K562 (cell line): ENCODE measurements around the gene LRRC39. TPM values are rescaled to one million over a fixed set of nuclear protein-coding genes. Genes with fewer than 3 reads are reported as not detected.

Experiments
- ATAC-seq: fragments of 200-7000 bp; cut with Tn5 transposase; 3 replicates; pipeline ENCODE4 v1.9.1; 2020; ENCODE audit warnings: moderate library complexity
- BruUV-seq: library from RNA; stranded (reverse); fragments of 400-500 nt; replicated peaks from 2 replicates; lab custom pipeline; 2021; lab: Mats Ljungman, UMichigan
- CTCF ChIA-PET: fragments of 300-600 bp; formaldehyde crosslinking; extraction: SDS; loops from one replicate; lab custom pipeline; 2021; ENCODE audit warnings: low intra/inter-chr PET ratio; lab: Yijun Ruan, JAX
- POLR2A ChIA-PET: fragments of 300-600, 350-650 bp; sonication (Branson Sonifier 250); formaldehyde crosslinking; extraction: SDS; loops from one replicate; lab custom pipeline; 2021; ENCODE audit warnings: antibody characterized with exemption, inconsistent platforms; lab: Yijun Ruan, JAX
- DNase-seq, 4 experiments: peaks; one replicate each; pipeline versions ENCODE4 v3.0.0 to v3.0.0-alpha.2; 2011 to 2018; ENCODE audit warnings: low spot score in 3 of 4, mixed read lengths in 3 of 4; ENCODE audit errors: extremely low read depth in 1 of 4
- FAIRE-seq: peaks from 2 replicates; lab custom pipeline; 2011; peaks lifted over from hg19 to GRCh38; lab: Jason Lieb, UNC
- H2AFZ ChIP-seq: 2 replicates; pipeline ENCODE4 v1.6.0; 2011; ENCODE audit warnings: low read depth, low read length, control low read depth, inconsistent platforms
- H3K27ac ChIP-seq: fragments of 200-600 bp; 3 replicates; pipeline ENCODE4 v1.8.0; 2011; ENCODE audit warnings: low read depth, mild to moderate bottlenecking, control low read depth, inconsistent platforms, low read length, moderate library complexity, mixed read lengths; ENCODE audit errors: extremely low read depth
- H3K27me3 ChIP-seq, 2 experiments: fragments of 300-600 bp in 1 of 2; 2 replicates in 1 of 2; 3 replicates in 1 of 2; pipeline versions ENCODE4 v1.6.0 to v1.8.0; 2011; ENCODE audit warnings: inconsistent platforms in 2 of 2, low read length in 2 of 2, mild to moderate bottlenecking in 1 of 2, mixed read lengths in 1 of 2, moderate library complexity in 1 of 2; ENCODE audit not compliant: control insufficient read depth in 2 of 2, insufficient read depth in 2 of 2
- H3K36me3 ChIP-seq: fragments of 300-600 bp; 3 replicates; pipeline ENCODE4 v1.8.0; 2011; ENCODE audit warnings: mild to moderate bottlenecking, low read length, inconsistent platforms; ENCODE audit not compliant: control insufficient read depth, insufficient read depth
- H3K4me1 ChIP-seq, 2 experiments: fragments of 200-600 bp in 1 of 2; replicated peaks in 1 of 2; 2 replicates in 1 of 2; 3 replicates in 1 of 2; pipeline versions ENCODE4 v1.5.1 to v1.8.0; 2011; ENCODE audit warnings: inconsistent platforms in 2 of 2, low read length in 2 of 2, mild to moderate bottlenecking in 1 of 2, mixed read lengths in 1 of 2, moderate library complexity in 1 of 2; ENCODE audit not compliant: control insufficient read depth in 2 of 2, insufficient read depth in 2 of 2
- H3K4me2 ChIP-seq: 2 replicates; pipeline ENCODE4 v1.6.1; 2011; ENCODE audit warnings: low read length, control low read depth, inconsistent platforms, mixed read lengths; ENCODE audit not compliant: insufficient read depth
- H3K4me3 ChIP-seq: fragments of 200-600 bp; sonication (generic), shearing (Covaris generic); 2 replicates; pipeline ENCODE4 v1.5.1; 2016; ENCODE audit warnings: control low read depth, inconsistent platforms
- H3K79me2 ChIP-seq: fragments of 200-600 bp; 3 replicates; pipeline ENCODE4 v1.8.0; 2011; ENCODE audit warnings: low read length, inconsistent platforms; ENCODE audit not compliant: control insufficient read depth, insufficient read depth
- H3K9ac ChIP-seq, 2 experiments: 2 replicates each; pipeline versions ENCODE4 v1.6.0 to v1.6.1; 2011; ENCODE audit warnings: low read depth in 2 of 2, low read length in 2 of 2, control low read depth in 1 of 2, inconsistent platforms in 1 of 2, mild to moderate bottlenecking in 1 of 2, mixed read lengths in 1 of 2; ENCODE audit not compliant: insufficient read depth in 1 of 2
- H3K9me1 ChIP-seq: one replicate; pipeline ENCODE4 v1.6.0; 2011; ENCODE audit warnings: inconsistent platforms, mild to moderate bottlenecking, low read length, moderate library complexity; ENCODE audit not compliant: control insufficient read depth, insufficient read depth
- H3K9me3 ChIP-seq: replicated peaks from 2 replicates; pipeline ENCODE4 v1.5.1; 2011; ENCODE audit warnings: low read depth, low read length, inconsistent platforms; ENCODE audit not compliant: control insufficient read depth, insufficient read depth
- H4K20me1 ChIP-seq: replicated peaks from 2 replicates; pipeline ENCODE4 v1.6.1; 2011; ENCODE audit warnings: low read length, inconsistent platforms, mixed read lengths; ENCODE audit not compliant: control insufficient read depth, insufficient read depth
- EZH2 ChIP-seq: IDR thresholded peaks from 2 replicates; pipeline ENCODE4 v1.6.1; 2012; ENCODE audit warnings: low read depth, mild to moderate bottlenecking, inconsistent platforms, low read length, borderline replicate concordance
- FOXJ3 ChIP-seq: sonication (generic); formaldehyde crosslinking; IDR thresholded peaks from 2 replicates; pipeline ENCODE4 v1.4.0; 2020; ENCODE audit warnings: mild to moderate bottlenecking, missing genetic modification reagents
- POLR2A ChIP-seq: fragments of 450-650 bp; conservative IDR thresholded peaks from 2 replicates; pipeline ENCODE4 v1.6.1; 2016
- SMAD2 ChIP-seq: fragments of 150-350 bp; IDR thresholded peaks from 2 replicates; pipeline ENCODE4 v1.6.1; 2014; ENCODE audit warnings: low read depth, mild to moderate bottlenecking, low read length
- SMC3 ChIP-seq: conservative IDR thresholded peaks from 2 replicates; pipeline ENCODE4 v1.6.1; 2011; ENCODE audit warnings: low read depth, low read length, improper control_type of control experiment; ENCODE audit not compliant: insufficient read depth
- SREBF2 ChIP-seq: sonication (generic); formaldehyde crosslinking; IDR thresholded peaks from 2 replicates; pipeline ENCODE4 v1.4.0; 2020; ENCODE audit warnings: mild to moderate bottlenecking, missing genetic modification reagents
- TCF15 ChIP-seq: fragments of 250-450 bp; sonication (Bioruptor Pico); IDR thresholded peaks from 2 replicates; pipeline ENCODE4 v1.8.0; 2022; ENCODE audit warnings: moderate library complexity, mild to moderate bottlenecking, inconsistent platforms
- ZFP1 ChIP-seq: fragments of 450-650 bp; formaldehyde crosslinking; IDR thresholded peaks from 2 replicates; pipeline ENCODE4 v1.4.0; 2020; ENCODE audit warnings: mild to moderate bottlenecking, mixed read lengths
- ZNF407 ChIP-seq: fragments of 450-650 bp; IDR thresholded peaks from 2 replicates; pipeline ENCODE4 v1.6.1; 2016; ENCODE audit warnings: low read depth
- WGBS: fragments of 100-300 bp; shearing (Covaris generic); methylation state at CpG from one replicate; pipeline ENCODE4 v1.1.6; 2016; ENCODE audit warnings: low coverage, mixed read lengths; ENCODE audit not compliant: insufficient coverage; ENCODE audit errors: missing lambda C conversion rate; 5-methylcytosine and 5-hydroxymethylcytosine counted together
- in situ Hi-C: fragments of 300-500 bp; cut with MboI; formaldehyde crosslinking; loops from 4 replicates; pipeline ENCODE4 v1.15.0; 2018; ENCODE audit warnings: inconsistent platforms, mixed read lengths
- intact Hi-C: fragments of 100-400 bp; cut with micrococcal nuclease; formaldehyde crosslinking; loops from 2 replicates; pipeline ENCODE4 v1.14.2; 2022
- polyA plus RNA-seq, 8 experiments: library from polyadenylated mRNA; depleted of rRNA in 4 of 8; stranded (reverse) in 5 of 8; unstranded in 3 of 8; fragments of >200 nt; fragmentation: Nextera tagmentation in 2 of 8; fragmentation: Illumina TruSeq in 1 of 8; extraction: Ambion mirVana in 2 of 8; extraction: Trizol in 1 of 8; gene quantifications; 2 replicates each; pipeline versions ENCODE4 v1.2.1 to v1.2.3, GENCODE V29; 2011 to 2014; ENCODE audit warnings: inconsistent platforms in 1 of 8, missing spikeins in 1 of 8
- total RNA-seq, 7 experiments: library from RNA; depleted of rRNA in 6 of 7; stranded (reverse); fragments of >200 nt in 6 of 7; fragmentation: Illumina TruSeq in 2 of 7; extraction: Trizol in 2 of 7; gene quantifications; 2 replicates each; pipeline versions ENCODE4 v1.2.1 to v1.2.3, GENCODE V29; 2011 to 2021; ENCODE audit warnings: low replicate concordance in 1 of 7

The LRRC39 gene
- total and polyA plus RNA-seq, 9 of the 15 experiments (the other 6 are each of a cell fraction or from before 2014, with no cell fraction given) = 1.00 to 3.1 (median 1.3) TPM

- ChIA-PET CTCF (no interaction called here), POLR2A (no interaction called here)
- intact Hi-C loops = no loop called here
- Histone ChIP-seq H3K36me3 (peaks cover 76% of the 10 kb centered on the region), H2AFZ (no peak overlapping the region), H4K20me1 (no peaks in the 10 kb centered on the region), H3K9me3 (no peaks in the 10 kb centered on the region), H3K4me1 (no peaks in the 10 kb centered on the region), H3K27ac (no peak overlapping the region), H3K79me2 (no peaks in the 10 kb centered on the region), H3K4me3 (no peak overlapping the region), H3K9ac (no peak overlapping the region), H3K9me1 (no peaks in the 10 kb centered on the region), H3K4me2 (no peak overlapping the region), H3K27me3 (no peaks in the 10 kb centered on the region)
- BruUV-seq = no TSS peak
- in situ Hi-C loops = no loop called here
- DNase-seq (no peak), FAIRE-seq (no peak), ATAC-seq (no peak)
- no peak for TF ChIP-seq TCF15
- no peak for TF ChIP-seq POLR2A
- no peak for TF ChIP-seq ZFP1 (CRISPR knock-in tag)
- no peak for TF ChIP-seq SREBF2 (CRISPR knock-in tag)
- no peak for TF ChIP-seq FOXJ3 (CRISPR knock-in tag)
- TF ChIP-seq SMC3 = no peak
- 94% methylated on average over 4 of the region's 4 CpGs for WGBS
Measured at GRCh38 chr1:100107696-100108095, 70.4 kb downstream of the LRRC39 start.

GRCh38 chr1:100101564-100101963 lies 76.5 kb downstream of the LRRC39 start:
- intact Hi-C loops = no loop called here
- Histone ChIP-seq H3K79me2 (no peaks in the 10 kb centered on the region), H3K9me3 (no peaks in the 10 kb centered on the region), H2AFZ (no peak overlapping the region), H3K4me2 (no peak overlapping the region), H3K36me3 (peaks cover 93% of the 10 kb centered on the region), H3K4me1 (peaks cover 0 to 3% of the 10 kb centered on the region in 2 experiments; a peak in 1 of 5 replicates), H3K27me3 (no peaks in the 10 kb centered on the region), H3K9me1 (no peaks in the 10 kb centered on the region), H3K4me3 (no peak overlapping the region), H3K27ac (no peak overlapping the region), H3K9ac (no peak overlapping the region), H4K20me1 (no peaks in the 10 kb centered on the region)
- ATAC-seq (no peak), FAIRE-seq (no peak), DNase-seq (no peak)
- 84% methylated on average over 2 of the region's 2 CpGs for WGBS
- ChIA-PET POLR2A (no interaction called here), CTCF (no interaction called here)
- in situ Hi-C loops = no loop called here
- no TSS peak for BruUV-seq
- TF ChIP-seq ZNF407 (no peak), SMAD2 (no peak), EZH2 (no peak)
